GM12891 (cell line): ENCODE measurements around the gene LRRC71.

ENCODE experiments used
- POLR2A ChIP-seq: IDR thresholded peaks from 2 replicates; pipeline ENCODE4 v1.6.1; 2011; ENCODE audit warnings: low read depth, low read length, control low read depth
- POLR2AphosphoS5 ChIP-seq: IDR thresholded peaks from 2 replicates; pipeline ENCODE4 v1.6.1; 2011; ENCODE audit warnings: low read depth, low read length, control low read depth

DNA sequence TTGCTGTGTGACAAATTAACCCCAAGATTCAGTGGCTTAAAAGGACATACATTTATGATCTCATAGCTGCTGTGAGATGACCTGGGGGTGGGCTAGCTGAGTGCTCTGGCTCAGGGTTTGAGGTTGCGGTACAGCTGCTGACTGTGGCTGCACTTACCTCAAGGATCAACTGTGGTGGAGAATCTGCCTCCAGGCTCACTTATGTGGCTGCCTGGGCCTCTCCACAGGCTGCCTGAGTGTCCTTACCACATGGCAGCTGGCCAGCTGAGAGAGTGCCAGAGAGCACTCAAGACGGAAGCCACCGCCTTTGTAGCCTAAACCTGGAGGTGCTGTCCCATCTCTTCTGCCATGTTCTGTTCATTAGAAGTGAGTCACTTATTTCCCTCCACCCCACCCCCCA is 5.7 kb downstream of the LRRC71 start:
- TF ChIP-seq POLR2AphosphoS5, result no peak
- no peak for TF ChIP-seq POLR2A
